Mucosa of descending colon (tissue), 3 donors: ENCODE measurements around the gene LGALS3BP. TPM values are rescaled to one million over a fixed set of nuclear protein-coding genes. Genes with fewer than 3 reads are reported as not detected.

Experiments used
- ATAC-seq: fragments of 200-7000 bp; cut with Tn5 transposase; one replicate; pipeline ENCODE4 v1.9.1; 2020; ENCODE audit warnings: mild to moderate bottlenecking, moderate library complexity
- DNase-seq, 3 donors: peaks; one replicate each; pipeline ENCODE4 v3.0.0-alpha.2; 2020
- H3K36me3 ChIP-seq: fragments of 200-600 bp; one replicate; pipeline ENCODE4 v1.8.0; 2021; ENCODE audit warnings: low read depth, mild to moderate bottlenecking
- H3K4me1 ChIP-seq: fragments of 200-600 bp; one replicate; pipeline ENCODE4 v1.8.0; 2021; ENCODE audit warnings: low read depth, mild to moderate bottlenecking
- H3K4me3 ChIP-seq: fragments of 200-600 bp; one replicate; pipeline ENCODE4 v1.8.0; 2021; ENCODE audit warnings: mild to moderate bottlenecking
- H3K9me3 ChIP-seq: fragments of 200-600 bp; one replicate; pipeline ENCODE4 v1.8.0; 2021; ENCODE audit warnings: mild to moderate bottlenecking
- CTCF ChIP-seq: fragments of 200-600 bp; IDR thresholded peaks from one replicate; pipeline ENCODE4 v1.8.0; 2022; ENCODE audit warnings: antibody characterized with exemption, mild to moderate bottlenecking
- intact Hi-C, 2 donors: fragments of 100-400 bp; cut with DNase I in 1 of 2; cut with micrococcal nuclease in 1 of 2; formaldehyde crosslinking; loops; one replicate each; pipeline versions ENCODE4 v1.11.0 to v1.11.1; 2022; cut with DNase I, micrococcal nuclease
- total RNA-seq, 3 donors: library from RNA; stranded (reverse); fragmentation: NEBNext Ultra II Directional in 2 of 3; extraction: Animal tissue kit (Norgen Biotek cat#: 25700) in 2 of 3; gene quantifications; one replicate each; pipeline versions ENCODE4 v1.2.1 to v1.2.4, GENCODE V29; 2021 to 2023
- donor health status: DM: no; HTN: no; CAD: no; lungs with moderate emphysema.
- donor health status: DM: no; HTN: no; CAD: no.
- donor health status: DM: no; HTN: yes; CAD: no.

LGALS3BP gene
- total RNA-seq, 3 donors from 2014 or later, result 329 to 838 (median 752) TPM

- intact Hi-C loops, result loop anchor here in 1 of 2 donors (5.0 kb wide), 1 partner anchor 113 kb away; no protein-coding TSS in a partner anchor
- DNase-seq, result peak; percentile 71 to 80 (median 74)
- peak; percentile 43 for ATAC-seq
- H3K9me3 ChIP-seq, result no peaks in the 10 kb centered on the region
- TF ChIP-seq CTCF, result no peak
- no peak overlapping the region for H3K4me3 ChIP-seq
- peaks cover 43% of the 10 kb centered on the region for H3K4me1 ChIP-seq
- H3K36me3 ChIP-seq, result no peaks in the 10 kb centered on the region
Measured at GRCh38 chr17:78974635-78975591, 4.8 kb downstream of the LGALS3BP start.

GRCh38 chr17:78973792-78974520 lies 5.8 kb downstream of the LGALS3BP start:
- ATAC-seq (no peak), DNase-seq (no peak)
- no peaks in the 10 kb centered on the region for H3K36me3 ChIP-seq
- intact Hi-C loops, result loop anchor here in 1 of 2 donors (5.0 kb wide), 1 partner anchor 112 kb away; no protein-coding TSS in a partner anchor
- H3K9me3 ChIP-seq, result no peaks in the 10 kb centered on the region
- TF ChIP-seq CTCF, result no peak
- H3K4me3 ChIP-seq, result no peak overlapping the region
- H3K4me1 ChIP-seq, result peaks cover 42% of the 10 kb centered on the region

GRCh38 chr17:78973196-78973595 lies 6.5 kb downstream of the LGALS3BP start:
- intact Hi-C loops, result loop anchor here in 1 of 2 donors (5.0 kb wide), 1 partner anchor 111 kb away; no protein-coding TSS in a partner anchor
- Histone ChIP-seq H3K9me3 (no peaks in the 10 kb centered on the region), H3K4me3 (no peak overlapping the region), H3K4me1 (peaks cover 36% of the 10 kb centered on the region), H3K36me3 (no peaks in the 10 kb centered on the region)
- DNase-seq (no peak), ATAC-seq (no peak)
- no peak for TF ChIP-seq CTCF

- no peak for TF ChIP-seq CTCF
- intact Hi-C loops, result loop anchor here in 1 of 2 donors (5.0 kb wide), 1 partner anchor 110 kb away; no protein-coding TSS in a partner anchor
- no peaks in the 10 kb centered on the region for H3K36me3 ChIP-seq
- ATAC-seq, result no peak
- no peak overlapping the region for H3K4me3 ChIP-seq
- no peak for DNase-seq
- H3K9me3 ChIP-seq, result no peaks in the 10 kb centered on the region
- H3K4me1 ChIP-seq, result peaks cover 31% of the 10 kb centered on the region
Measured at GRCh38 chr17:78972507-78973105, 7.1 kb downstream of the LGALS3BP start.

- DNase-seq, result no peak
- Histone ChIP-seq H3K36me3 (no peaks in the 10 kb centered on the region), H3K4me1 (peaks cover 28% of the 10 kb centered on the region), H3K9me3 (no peaks in the 10 kb centered on the region), H3K4me3 (no peak overlapping the region)
- TF ChIP-seq CTCF, result no peak
- intact Hi-C loops, result loop anchor here (2.0 to 5.0 kb wide), 2 partner anchors 105 to 110 kb away; no protein-coding TSS in a partner anchor
- no peak for ATAC-seq
Measured at GRCh38 chr17:78971756-78972506, 7.8 kb downstream of the LGALS3BP start.
